Skeletal muscle tissue (tissue), 4 donors: ENCODE measurements around the gene DENND1A. TPM values are rescaled to one million over a fixed set of nuclear protein-coding genes. Genes with fewer than 3 reads are reported as not detected.

Experiments used
- H3K27ac ChIP-seq: one replicate; pipeline ENCODE4 v1.7.0; 2013; ENCODE audit warnings: mild to moderate bottlenecking, low read depth, low read length, inconsistent platforms
- H3K27me3 ChIP-seq, 3 donors: one replicate each; pipeline ENCODE4 v1.7.0; 2013; ENCODE audit warnings: low read length in 3 of 3; ENCODE audit not compliant: control insufficient read depth in 3 of 3, insufficient read depth in 3 of 3
- H3K36me3 ChIP-seq, 3 donors: one replicate each; pipeline ENCODE4 v1.7.0; 2013; ENCODE audit warnings: low read length in 3 of 3; ENCODE audit not compliant: control insufficient read depth in 3 of 3, insufficient read depth in 3 of 3
- H3K4me1 ChIP-seq, 3 donors: one replicate each; pipeline ENCODE4 v1.7.0; 2013; ENCODE audit warnings: low read length in 3 of 3, mild to moderate bottlenecking in 3 of 3; ENCODE audit not compliant: control insufficient read depth in 3 of 3, insufficient read depth in 3 of 3
- H3K4me3 ChIP-seq, 3 donors: one replicate each; pipeline ENCODE4 v1.7.0; 2013; ENCODE audit warnings: low read length in 3 of 3
- H3K9ac ChIP-seq, 3 donors: one replicate each; pipeline ENCODE4 v1.7.0; 2013; ENCODE audit warnings: low read length in 3 of 3, mild to moderate bottlenecking in 3 of 3, moderate library complexity in 2 of 3, low read depth in 1 of 3
- H3K9me3 ChIP-seq, 3 donors: one replicate each; pipeline ENCODE4 v1.7.0; 2013; ENCODE audit warnings: low read length in 3 of 3; ENCODE audit not compliant: control insufficient read depth in 3 of 3
- total RNA-seq: library from RNA; depleted of rRNA; stranded (reverse); fragments of >200 nt; gene quantifications from one replicate; pipeline ENCODE4 v1.2.3, GENCODE V29; 2014
- donor health status: Osteomylitis.

Gene DENND1A
- total RNA-seq, 1 donor from 2014 or later, result 23.5 TPM

- H3K4me1 ChIP-seq, result peaks cover 0 to 2% (median 0%) of the 10 kb centered on the region in 3 donors
- no peaks in the 10 kb centered on the region for H3K27me3 ChIP-seq
- H3K36me3 ChIP-seq, result peaks cover 0 to 3% (median 2%) of the 10 kb centered on the region in 3 donors
- no peaks in the 10 kb centered on the region for H3K9me3 ChIP-seq
- no peak overlapping the region for H3K4me3 ChIP-seq
- no peak overlapping the region for H3K27ac ChIP-seq
- H3K9ac ChIP-seq, result no peak overlapping the region
Observed at GRCh38 chr9:123465304-123465703, 464.6 kb downstream of the DENND1A start.

- Histone ChIP-seq H3K4me1 (no peaks in the 10 kb centered on the region), H3K27me3 (no peaks in the 10 kb centered on the region), H3K9ac (no peak overlapping the region), H3K36me3 (peaks cover 0 to 7% (median 2%) of the 10 kb centered on the region in 3 donors), H3K4me3 (no peak overlapping the region), H3K27ac (no peak overlapping the region), H3K9me3 (no peaks in the 10 kb centered on the region)
Observed at GRCh38 chr9:123460091-123460490, 469.8 kb downstream of the DENND1A start.

GRCh38 chr9:123457583-123457982 is 472.3 kb downstream of the DENND1A start:
- Histone ChIP-seq H3K4me3 (no peak overlapping the region), H3K9ac (no peak overlapping the region), H3K36me3 (peaks cover 2 to 10% (median 7%) of the 10 kb centered on the region in 3 donors), H3K9me3 (no peaks in the 10 kb centered on the region), H3K27ac (no peak overlapping the region), H3K27me3 (no peaks in the 10 kb centered on the region), H3K4me1 (no peaks in the 10 kb centered on the region)

GRCh38 chr9:123456011-123456410 is 473.9 kb downstream of the DENND1A start:
- peaks cover 0 to 10% (median 10%) of the 10 kb centered on the region in 3 donors for H3K36me3 ChIP-seq

GRCh38 chr9:123455187-123455586 is 474.7 kb downstream of the DENND1A start:
- Histone ChIP-seq H3K4me3 (no peak overlapping the region), H3K9ac (no peak overlapping the region), H3K36me3 (peaks cover 0 to 10% (median 10%) of the 10 kb centered on the region in 3 donors), H3K4me1 (no peaks in the 10 kb centered on the region), H3K9me3 (no peaks in the 10 kb centered on the region), H3K27ac (no peak overlapping the region), H3K27me3 (no peaks in the 10 kb centered on the region)

More at GRCh38 chr9:123456011-123456410, 473.9 kb downstream of the DENND1A start:
- Histone ChIP-seq H3K27ac (no peak overlapping the region), H3K27me3 (no peaks in the 10 kb centered on the region), H3K4me1 (no peaks in the 10 kb centered on the region), H3K4me3 (no peak overlapping the region), H3K9ac (no peak overlapping the region), H3K9me3 (no peaks in the 10 kb centered on the region)

GRCh38 chr9:123454361-123454760 is 475.6 kb downstream of the DENND1A start:
- Histone ChIP-seq H3K27me3 (no peaks in the 10 kb centered on the region), H3K9ac (no peak overlapping the region), H3K9me3 (no peaks in the 10 kb centered on the region), H3K4me1 (no peaks in the 10 kb centered on the region), H3K36me3 (peaks cover 0 to 10% (median 10%) of the 10 kb centered on the region in 3 donors), H3K4me3 (no peak overlapping the region), H3K27ac (no peak overlapping the region)

- Histone ChIP-seq H3K4me1 (no peaks in the 10 kb centered on the region), H3K36me3 (peaks cover 0 to 10% (median 10%) of the 10 kb centered on the region in 3 donors), H3K9ac (no peak overlapping the region), H3K4me3 (no peak overlapping the region), H3K27me3 (no peaks in the 10 kb centered on the region), H3K9me3 (no peaks in the 10 kb centered on the region), H3K27ac (no peak overlapping the region)
Observed at GRCh38 chr9:123453831-123454321, 476.1 kb downstream of the DENND1A start.

GRCh38 chr9:123453076-123453667 is 476.8 kb downstream of the DENND1A start:
- Histone ChIP-seq H3K4me3 (no peak overlapping the region), H3K36me3 (peaks cover 0 to 10% (median 10%) of the 10 kb centered on the region in 3 donors), H3K27me3 (no peaks in the 10 kb centered on the region), H3K9ac (no peak overlapping the region), H3K9me3 (no peaks in the 10 kb centered on the region), H3K4me1 (no peaks in the 10 kb centered on the region), H3K27ac (no peak overlapping the region)

GRCh38 chr9:123450996-123451395 is 478.9 kb downstream of the DENND1A start:
- peaks cover 1 to 10% (median 6%) of the 10 kb centered on the region in 3 donors for H3K36me3 ChIP-seq
- no peak overlapping the region for H3K27ac ChIP-seq
- no peaks in the 10 kb centered on the region for H3K4me1 ChIP-seq
- H3K27me3 ChIP-seq, result no peaks in the 10 kb centered on the region
- no peak overlapping the region for H3K9ac ChIP-seq
- no peak overlapping the region for H3K4me3 ChIP-seq
- H3K9me3 ChIP-seq, result no peaks in the 10 kb centered on the region

GRCh38 chr9:123450098-123450770 is 479.7 kb downstream of the DENND1A start:
- Histone ChIP-seq H3K9ac (no peak overlapping the region), H3K9me3 (no peaks in the 10 kb centered on the region), H3K36me3 (peaks cover 2 to 10% (median 4%) of the 10 kb centered on the region in 3 donors), H3K4me3 (no peak overlapping the region), H3K4me1 (no peaks in the 10 kb centered on the region), H3K27ac (no peak overlapping the region), H3K27me3 (no peaks in the 10 kb centered on the region)
